ENCODE data around the gene STX10.

- TF ChIP-seq CTCF (conservative IDR thresholded peaks at IDR 0.05; ENCODE audit: low read depth, low read length): no peak
- no peak for TF ChIP-seq EZH2 (IDR thresholded peaks at IDR 0.05; ENCODE audit: borderline replicate concordance, low read depth, low read length, poor library complexity, severe bottlenecking)
Measured at GRCh38 chr19:13190781-13191540, 40.8 kb upstream of the STX10 start.

Measured in A673 (cell line).